OCI-LY1 (cell line): Measurements from ENCODE around the gene FRK.

Experiments used
- EZH2 ChIP-seq: fragments of 200-600 bp; sonication (generic), shearing (Covaris generic); IDR thresholded peaks from 2 replicates; pipeline ENCODE4 v1.8.0; 2017; ENCODE audit warnings: borderline replicate concordance, mixed run types, mild to moderate bottlenecking, antibody characterized with exemption, low read length, moderate library complexity, mixed read lengths
- TF ChIP-seq, protein P1 (sequence below): fragments of 200-600 bp; sonication (generic), shearing (Covaris generic); IDR thresholded peaks from 2 replicates; pipeline ENCODE4 v1.5.1; 2017; ENCODE audit warnings: mild to moderate bottlenecking, antibody characterized with exemption, low read length, moderate library complexity, mixed read lengths

DNA sequence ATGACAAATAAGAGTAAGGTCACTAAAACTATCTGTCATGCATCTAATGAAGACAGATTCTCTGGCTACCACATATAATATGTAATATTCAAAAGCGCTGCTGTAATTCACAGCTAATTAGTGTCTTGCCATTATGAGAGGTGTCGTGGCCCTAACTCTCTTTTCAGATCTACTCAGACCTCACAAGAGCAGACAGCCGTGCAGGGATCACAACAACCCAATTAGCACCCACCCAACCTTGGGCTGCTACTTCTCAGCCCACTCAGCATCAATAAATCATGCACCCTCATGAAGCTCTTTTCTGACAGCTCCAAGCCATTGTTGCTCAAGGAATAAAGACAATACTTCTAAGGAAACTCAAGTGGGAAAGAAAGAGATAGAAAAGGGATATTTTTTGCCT, 61.5 kb downstream of the FRK start:
- TF ChIP-seq, protein P1, sequence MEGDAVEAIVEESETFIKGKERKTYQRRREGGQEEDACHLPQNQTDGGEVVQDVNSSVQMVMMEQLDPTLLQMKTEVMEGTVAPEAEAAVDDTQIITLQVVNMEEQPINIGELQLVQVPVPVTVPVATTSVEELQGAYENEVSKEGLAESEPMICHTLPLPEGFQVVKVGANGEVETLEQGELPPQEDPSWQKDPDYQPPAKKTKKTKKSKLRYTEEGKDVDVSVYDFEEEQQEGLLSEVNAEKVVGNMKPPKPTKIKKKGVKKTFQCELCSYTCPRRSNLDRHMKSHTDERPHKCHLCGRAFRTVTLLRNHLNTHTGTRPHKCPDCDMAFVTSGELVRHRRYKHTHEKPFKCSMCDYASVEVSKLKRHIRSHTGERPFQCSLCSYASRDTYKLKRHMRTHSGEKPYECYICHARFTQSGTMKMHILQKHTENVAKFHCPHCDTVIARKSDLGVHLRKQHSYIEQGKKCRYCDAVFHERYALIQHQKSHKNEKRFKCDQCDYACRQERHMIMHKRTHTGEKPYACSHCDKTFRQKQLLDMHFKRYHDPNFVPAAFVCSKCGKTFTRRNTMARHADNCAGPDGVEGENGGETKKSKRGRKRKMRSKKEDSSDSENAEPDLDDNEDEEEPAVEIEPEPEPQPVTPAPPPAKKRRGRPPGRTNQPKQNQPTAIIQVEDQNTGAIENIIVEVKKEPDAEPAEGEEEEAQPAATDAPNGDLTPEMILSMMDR: no peak
- TF ChIP-seq EZH2: no peak
